UCSD-AML1 (cell line): ENCODE results near the gene SPECC1.
"Not testable (repeated sequence)": the region's sequence is repeated elsewhere in the genome, so short reads cannot be mapped to it uniquely, and the experiment has no call there.

Experiments used
- DNase-seq: peaks from one replicate; lab custom pipeline; 2025; ENCODE audit not compliant: unreplicated experiment; lab: John Stamatoyannopoulos, UW

The SPECC1 gene

DNA sequence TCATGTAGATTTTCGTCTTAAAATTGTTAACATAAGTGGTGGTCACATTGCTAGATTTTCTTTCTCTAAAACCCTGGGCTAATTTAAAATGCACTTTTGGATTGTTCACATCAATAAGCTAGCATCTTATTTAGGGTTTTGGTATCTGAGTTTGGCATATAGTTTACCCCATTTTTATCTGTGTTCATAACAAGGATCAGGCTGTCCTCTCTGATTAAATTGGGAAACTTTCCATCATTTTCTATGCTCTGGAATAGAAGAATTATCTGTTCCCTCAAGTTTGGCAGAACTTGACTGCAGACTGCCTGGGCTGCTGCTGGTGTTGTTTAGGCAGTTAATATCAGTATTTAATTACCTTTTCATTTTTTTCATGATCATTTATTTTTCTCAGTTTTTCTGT lies 1.8 kb downstream of the SPECC1 start:
- DNase-seq = no peak

DNA sequence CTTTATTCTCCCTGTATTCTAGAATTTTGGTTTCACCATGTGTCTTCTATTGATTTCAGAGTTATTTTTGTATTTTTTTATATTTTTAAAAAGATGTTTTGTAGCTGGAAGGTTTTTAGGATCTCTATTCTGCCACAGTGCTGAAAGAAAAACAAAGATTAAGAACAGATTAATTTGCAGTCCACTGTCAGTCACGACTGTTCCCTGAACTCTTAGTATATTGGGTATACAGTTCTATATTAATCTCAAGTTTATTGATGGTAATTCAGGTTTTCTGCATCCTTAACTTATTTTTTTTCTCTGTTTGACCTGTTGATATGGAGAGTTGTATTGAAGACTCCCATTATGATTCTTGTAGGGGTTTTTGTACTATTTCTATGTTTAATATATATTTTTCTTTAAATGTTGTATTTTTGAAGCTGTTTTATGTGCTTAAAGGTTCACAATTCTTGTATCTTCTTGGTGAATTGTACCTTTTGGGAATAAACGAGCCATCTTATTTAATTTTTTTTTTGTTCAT lies 2.9 kb downstream of the SPECC1 start:
- no peak for DNase-seq

DNA sequence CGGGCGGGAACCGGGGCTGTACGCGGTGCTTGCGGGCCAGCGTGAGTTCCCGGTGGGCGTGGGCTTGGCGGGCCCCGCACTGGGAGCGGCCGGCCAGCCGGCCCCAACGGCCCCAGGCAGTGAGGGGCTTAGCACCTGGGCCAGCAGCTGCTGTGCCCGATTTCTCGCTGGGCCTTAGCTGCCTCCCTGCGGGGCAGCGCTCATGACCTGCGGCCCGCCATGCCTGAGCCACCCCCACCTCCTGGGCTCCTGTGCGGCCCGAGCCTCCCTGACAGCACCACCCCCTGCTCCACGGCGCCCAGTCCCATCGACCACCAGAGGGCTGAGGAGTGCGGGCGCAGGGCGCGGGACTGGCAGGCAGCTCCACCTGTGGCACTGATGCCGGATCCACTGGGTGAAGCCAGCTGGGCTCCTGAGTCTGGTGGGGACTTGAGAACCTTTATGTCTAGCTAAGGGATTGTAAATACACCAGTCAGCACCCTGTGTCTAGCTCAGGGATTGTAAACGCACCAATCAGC lies 7.4 kb downstream of the SPECC1 start:
- not testable (repeated sequence) for DNase-seq

DNA sequence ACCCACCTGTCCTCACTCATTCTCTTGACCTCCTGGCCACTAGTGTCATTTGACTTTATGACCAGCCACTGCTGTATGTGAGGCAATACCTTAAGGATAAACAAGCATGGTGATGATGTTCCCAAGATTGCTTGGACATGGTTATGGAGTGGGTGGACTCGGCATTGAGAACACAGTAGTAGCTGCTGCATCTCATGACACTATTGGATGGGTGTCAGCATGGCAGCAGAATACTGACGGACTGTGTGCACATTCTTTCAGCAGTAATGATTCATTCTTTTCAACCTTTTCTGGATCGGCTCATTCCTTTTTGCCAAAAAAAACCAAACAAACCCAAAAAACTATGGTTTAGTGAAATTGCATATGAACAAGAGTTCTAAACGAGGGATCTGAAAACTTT lies 13.5 kb downstream of the SPECC1 start:
- DNase-seq = no peak

DNA sequence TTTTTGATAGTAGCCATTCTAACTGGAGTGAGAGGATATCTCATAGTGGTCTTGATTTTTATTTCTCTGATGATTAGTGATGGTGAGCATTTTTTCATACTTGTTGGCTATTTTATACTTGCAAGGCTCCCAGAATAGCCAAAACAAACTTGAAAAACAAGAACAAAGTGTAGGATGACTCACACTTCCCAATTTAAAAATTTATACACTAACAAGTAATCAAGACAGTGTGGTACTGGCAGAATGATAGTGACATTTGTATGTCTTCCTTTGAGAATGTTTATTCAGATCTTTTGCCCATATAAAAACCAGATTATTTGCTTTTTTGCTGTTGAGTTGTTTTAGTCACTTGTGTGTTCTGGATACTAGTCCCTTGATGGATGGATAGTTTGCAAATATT lies 17.8 kb downstream of the SPECC1 start:
- no peak for DNase-seq

DNA sequence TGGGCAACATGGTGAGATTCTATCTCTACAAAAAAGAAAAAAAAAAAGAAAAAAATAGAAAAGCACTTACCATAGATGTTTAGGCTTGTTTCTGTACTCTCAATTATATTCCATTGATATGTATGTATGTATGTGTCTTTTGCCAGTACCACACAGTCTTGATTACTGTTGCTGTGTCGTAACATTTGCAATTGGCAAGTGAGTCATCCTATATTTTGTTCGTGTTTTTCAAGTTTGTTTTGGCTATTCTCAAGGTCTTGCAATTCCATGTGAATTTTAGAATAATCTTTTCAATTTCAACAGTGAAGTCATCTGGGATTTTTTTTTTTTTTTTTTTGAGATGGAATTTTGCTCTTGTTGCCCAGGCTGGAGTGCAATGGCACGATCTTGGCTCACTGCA lies 19.3 kb downstream of the SPECC1 start:
- no peak for DNase-seq

DNA sequence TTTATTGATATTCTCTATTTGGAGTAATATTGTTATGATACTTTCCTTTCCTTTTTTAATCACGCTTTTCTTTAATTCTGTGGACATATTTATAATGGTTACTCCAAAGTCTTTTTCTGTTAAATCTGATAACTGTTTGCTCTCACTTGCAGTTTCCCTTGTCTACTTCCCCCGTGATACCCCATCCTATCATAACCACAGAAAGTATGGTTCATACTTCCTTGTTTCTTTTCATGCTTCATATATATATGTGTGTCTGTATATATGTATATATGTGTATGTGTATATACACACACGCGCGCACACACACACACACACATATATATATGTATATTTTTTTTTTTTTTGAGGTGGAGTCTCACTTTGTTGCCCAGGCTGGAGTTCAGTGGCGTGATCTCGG lies 23.5 kb downstream of the SPECC1 start:
- DNase-seq = no peak

DNA sequence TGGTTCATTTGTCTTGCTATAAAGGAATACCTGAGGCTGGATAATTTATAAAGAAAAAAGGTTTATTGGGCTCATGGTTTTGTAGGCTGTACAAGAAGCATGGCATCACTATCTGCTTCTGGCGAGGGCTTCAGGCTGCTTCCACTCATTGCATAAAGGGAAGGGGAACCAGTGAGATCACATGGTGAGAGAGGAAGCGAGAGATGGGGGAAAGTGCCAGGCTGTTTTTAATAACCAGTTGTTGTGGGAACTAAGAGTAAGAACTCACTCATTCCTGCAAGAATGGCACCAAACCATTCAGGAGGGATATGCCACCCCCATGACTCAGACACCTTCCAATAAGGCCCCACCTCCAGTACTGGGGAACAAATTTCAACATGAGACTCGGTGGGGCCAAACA lies 24.3 kb downstream of the SPECC1 start:
- DNase-seq = no peak

DNA sequence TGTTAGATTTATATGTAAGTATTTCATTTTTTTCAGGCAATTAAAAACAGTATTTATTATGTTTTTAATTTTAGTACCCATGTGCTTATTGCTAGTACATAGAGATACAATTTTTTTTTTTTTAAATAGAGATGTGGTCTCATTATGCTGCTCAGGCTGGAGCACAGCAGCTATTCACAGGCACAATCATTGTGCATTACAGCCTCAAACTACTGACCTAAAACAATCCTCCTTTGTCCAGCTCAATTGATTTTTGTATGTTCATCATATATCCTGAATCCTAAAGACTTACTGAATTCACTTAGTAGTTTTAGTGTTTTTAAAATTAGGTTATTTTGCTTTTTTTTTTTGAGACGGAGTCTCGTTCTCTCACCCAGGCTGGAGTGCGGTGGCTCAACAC lies 26.3 kb downstream of the SPECC1 start:
- DNase-seq = no peak

DNA sequence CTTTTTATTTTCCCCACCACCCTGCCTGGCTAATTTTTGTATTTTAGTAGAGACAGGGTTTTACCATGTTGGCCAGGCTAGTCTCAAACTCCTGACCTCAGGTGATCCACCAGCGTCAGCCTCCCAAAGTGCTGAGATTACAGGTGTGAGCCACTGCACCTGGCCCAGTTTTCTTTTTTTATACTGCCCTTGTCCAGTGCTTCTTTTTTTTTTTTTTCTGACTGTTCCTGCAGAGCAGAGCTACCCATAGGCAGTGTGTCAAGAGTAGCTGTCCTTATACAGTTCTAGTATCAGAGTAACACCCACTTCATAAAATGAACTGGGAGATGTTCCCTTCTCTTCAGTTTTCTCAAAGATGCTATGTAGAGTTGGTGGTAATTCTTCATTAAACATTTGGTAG lies 28.1 kb downstream of the SPECC1 start:
- DNase-seq = not testable (repeated sequence)

DNA sequence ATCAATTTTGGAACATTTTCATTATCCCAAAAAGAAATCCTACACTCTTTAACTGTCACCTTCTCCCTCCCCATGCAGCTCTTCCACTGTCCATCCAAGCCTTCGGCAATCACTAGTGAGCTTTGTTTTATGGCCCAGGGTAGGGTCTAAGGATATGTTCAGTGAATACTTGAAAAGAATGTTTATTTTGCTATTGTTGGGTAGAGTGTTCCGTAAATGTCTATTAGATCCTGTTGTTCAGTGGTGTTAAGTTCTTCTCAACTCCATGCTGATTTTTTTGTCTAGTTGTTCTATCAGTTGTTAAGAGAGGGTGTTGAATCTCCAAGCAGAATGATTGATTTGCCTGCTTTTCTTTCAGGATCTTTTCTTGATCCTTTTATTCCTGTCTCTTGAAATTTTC lies 29.9 kb downstream of the SPECC1 start:
- DNase-seq = no peak

DNA sequence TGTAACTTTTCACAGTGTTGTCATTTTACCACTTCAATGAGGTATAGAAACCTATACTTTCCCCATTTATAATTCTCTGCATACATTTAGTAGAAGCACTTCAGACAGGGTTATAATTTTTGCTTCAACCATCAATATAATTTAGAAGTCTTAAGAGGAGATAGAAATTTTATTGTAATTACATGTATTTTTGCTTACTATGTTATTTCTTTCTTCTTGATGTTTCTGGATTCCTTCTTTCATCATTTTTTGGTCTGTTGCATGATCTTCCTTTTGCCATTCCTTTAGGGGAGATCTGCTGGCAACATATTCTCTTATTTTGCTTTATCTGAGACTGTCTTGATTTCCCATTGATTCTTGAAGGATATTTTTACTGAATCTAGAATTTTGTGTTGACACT lies 31.1 kb downstream of the SPECC1 start:
- DNase-seq = no peak

DNA sequence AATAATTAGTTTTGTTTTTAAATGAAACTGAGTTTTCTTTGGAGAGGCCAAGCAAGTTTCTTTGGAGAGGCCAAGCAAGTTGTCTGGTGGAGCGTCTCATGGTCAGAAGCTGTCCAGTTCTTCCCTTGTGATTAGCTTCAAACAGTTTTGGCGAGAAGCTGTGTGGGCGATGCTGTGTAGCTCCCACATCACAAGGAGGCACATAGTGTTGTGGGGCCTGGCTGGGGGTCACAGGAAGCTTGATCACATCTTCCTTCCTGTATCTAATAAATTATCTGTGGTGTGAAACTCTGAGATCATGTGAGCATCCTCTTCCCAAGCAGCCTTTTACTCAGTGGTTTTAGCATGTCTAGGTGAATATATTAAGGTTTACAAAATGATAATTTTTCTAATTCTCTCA lies 33.9 kb downstream of the SPECC1 start:
- DNase-seq = no peak

DNA sequence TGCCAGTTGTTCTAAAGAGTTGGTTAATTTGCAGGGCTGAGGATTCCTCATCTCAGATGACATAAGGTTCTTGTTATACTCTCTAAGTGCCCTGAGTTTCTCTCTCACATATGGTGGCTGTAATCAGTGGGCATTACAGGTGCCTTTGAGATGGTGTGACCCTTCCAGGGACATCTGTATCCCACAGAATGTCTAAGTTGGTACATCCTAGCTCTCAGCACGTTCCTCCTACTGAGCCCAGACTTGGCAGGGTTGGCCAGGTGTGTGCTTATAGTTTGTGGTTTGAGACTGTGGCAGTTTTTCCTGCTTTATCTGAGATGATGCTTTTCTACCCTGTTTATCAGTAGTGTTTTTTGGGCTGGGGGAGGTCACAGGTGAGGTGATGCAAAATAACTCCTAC lies 36.3 kb downstream of the SPECC1 start:
- no peak for DNase-seq

DNA sequence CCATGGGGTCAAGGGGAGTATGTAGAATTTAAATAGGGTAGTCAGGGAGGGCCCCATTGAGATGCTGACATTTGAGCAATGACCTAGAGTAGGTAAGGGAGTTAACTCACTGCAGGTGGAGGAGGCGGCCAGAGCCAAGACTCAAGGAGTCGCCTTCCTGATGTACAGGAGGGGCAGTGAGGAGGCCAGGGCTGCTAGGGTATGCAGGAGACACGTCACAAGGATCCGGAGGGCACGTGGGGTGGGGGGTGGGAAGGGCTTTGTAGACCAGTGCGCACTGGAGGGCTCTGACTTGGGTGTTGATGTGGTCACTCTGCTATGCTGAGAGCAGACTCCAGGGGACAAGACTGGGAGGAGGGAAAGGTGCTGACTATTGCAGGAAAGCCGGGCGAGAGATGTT lies 37.5 kb downstream of the SPECC1 start:
- no peak for DNase-seq

DNA sequence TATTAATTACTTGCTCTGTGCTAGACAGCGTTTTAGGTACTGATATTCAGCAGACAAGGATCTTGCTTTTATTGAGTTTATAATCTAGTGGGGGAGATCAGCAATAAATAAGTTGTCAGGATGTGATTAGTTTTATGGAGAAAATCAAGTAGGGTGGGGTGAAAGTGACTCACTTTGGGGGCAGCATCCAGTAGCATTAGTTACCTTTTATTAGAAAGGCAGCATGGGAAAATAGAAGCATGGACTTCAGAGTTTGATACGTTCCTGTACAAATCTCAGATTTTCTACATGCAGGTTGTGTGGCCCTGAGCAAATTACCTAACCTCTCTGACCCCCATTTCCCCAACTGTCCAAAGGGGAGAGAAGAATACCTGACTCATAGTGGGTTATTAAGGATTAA lies 42.5 kb downstream of the SPECC1 start:
- DNase-seq = no peak

DNA sequence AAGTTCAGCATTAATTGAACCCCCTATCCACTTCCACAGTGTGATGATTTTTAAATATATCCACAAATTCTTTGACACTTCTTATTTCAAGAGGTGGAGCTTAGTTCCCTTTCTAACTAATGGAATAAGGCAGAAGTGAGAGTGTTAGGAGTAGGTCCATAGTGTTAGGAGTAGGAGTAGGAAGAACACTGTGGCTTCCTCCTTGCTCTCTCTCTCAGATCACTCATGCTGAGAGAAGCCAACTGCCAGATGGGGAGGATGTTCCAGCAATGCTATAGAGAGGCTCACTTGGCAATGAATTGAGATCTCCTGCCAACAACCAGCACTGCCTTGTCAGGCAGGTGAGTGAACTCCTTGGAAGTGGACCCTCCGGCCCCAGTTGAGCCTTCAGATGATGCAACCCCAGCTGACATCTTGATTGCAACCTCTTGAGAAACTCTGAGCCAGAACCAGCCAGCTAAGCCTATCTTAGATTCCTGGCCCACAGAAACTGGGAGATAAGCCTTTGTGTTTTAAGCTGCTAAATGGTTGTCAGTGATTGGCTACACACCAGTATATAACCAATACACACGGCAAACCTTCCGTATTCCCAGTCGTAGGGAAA lies 44.3 kb downstream of the SPECC1 start:
- DNase-seq = no peak

DNA sequence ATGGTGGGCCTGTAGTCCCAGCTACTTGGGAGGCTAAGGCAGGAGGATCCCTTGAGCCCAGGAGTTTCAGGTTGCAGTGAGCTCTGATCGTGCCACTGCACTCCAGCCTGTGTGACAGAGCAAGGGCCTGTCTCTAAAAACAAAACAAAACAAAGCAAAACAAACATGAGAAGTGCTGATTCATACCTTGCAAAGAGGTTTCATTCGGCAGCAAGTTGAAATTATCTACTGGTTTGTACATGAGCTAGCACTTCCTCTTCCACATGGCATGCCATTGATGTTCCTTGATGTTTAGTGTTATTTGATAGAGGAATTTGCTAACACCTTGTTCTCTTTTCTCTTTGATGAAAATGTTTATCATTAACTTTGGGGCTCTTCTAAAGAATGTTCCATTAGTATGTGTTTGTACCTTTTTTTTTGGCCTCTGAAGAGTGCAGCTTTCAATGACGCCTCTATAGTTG lies 50.6 kb downstream of the SPECC1 start:
- no peak for DNase-seq

DNA sequence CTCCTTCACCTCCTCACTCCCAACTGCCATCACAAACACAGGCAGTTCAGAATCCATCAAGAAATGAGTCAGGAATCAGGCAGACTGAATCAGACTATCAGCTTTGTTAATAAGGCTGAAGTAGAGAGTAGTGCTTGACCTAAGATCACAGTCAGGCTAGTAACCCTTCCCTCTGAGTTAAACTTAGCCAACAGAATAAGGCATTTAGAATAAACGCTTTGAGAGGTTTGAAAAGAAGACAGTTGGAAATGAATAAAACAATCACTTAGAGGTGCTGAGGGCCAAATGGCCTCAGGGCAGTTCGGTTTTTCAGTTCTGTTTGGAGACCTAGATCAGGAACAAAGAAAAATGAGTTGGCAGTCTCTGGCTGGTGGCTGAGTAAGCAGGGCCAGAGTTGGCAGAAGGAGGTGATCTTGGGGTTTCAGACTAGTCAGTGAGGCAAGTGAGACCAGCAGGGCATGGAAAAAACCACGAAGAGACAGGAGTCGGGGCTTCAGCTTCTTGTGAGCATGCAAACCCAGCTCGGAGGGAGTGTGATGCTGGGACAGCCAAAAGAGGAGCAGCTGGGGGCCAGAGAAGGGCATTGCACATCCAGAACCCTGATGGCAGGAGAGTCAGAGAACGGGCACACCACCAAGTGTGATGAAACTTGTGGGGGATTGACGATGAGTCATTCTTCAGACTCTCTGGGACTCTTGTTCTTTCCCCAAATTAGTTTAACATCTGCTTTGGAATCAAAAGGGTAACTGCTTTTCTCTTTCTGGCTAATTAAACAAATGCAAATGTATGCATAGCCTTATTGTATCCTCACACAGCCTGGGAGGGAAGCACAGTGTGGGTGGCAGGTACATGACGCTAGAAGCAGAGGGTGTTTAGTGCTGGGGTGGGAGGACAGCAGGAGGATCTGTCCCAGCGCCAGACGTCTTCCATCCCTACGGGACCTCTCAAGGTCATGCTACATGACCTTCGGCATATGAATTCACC lies 54.8 kb downstream of the SPECC1 start:
- no peak for DNase-seq

DNA sequence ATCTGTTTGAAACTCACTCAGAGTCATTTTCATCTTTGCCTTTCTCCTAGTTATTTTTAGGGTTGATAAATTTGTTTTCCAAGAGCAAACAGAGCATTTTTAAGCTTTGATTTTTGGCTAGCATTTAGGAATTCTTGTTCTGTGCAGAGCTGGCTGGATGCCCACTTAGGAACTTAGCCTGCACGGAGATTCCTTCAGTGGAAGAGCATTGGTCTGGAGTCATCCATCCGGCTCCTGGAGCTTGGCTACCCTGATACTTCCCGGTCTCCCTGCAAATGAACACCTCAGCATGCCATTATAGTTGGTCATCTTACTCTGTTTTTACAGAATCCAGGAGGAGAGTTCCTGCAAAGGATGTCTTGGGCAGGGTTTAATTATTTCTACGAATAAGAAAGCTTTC lies 57.1 kb downstream of the SPECC1 start:
- DNase-seq = no peak

DNA sequence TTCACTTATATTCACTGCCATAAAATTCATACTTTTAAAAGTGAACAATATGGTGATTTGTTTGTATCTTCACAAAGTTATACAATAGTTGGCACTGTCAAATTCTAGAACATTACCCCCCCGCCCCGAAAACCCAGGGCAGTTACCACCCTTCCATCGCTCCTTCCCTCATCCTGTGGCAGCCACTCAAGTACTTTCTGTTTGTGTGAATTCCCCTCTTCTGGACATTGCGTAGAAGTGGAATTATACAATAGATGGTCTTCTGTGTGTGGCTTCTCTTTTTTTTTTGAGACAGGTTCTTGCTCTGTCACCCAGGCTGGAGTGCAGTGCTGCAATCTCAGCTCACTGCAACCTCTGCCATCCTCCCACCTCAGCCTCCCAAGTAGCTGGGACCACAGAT lies 58.6 kb downstream of the SPECC1 start:
- no peak for DNase-seq

DNA sequence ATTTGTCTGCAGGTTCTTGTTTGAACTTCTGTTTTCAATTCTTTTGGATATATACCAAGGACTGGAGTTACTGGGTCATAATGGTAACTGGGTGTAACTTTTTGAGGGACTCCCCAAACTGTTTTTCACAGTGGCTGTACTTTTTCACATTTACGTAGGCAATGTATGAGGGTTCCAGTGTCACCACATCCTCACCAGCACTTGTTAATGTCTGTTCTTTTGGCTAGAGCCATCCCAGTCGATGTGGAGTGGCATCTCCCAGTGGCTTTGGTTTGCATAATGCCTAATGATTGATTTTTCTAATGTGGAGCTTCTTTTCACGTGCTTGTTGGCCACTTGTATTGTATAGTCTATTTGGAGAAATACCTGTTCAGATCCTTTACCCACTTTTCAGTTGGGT lies 59.3 kb downstream of the SPECC1 start:
- no peak for DNase-seq
